Inflammatory macrophage (primary cell): ENCODE data around the gene KCNT2.

Experiments
- DNase-seq, 2 donors: peaks; one replicate each; pipeline ENCODE4 v3.0.0-alpha.2; 2020 to 2022

Gene KCNT2

DNA sequence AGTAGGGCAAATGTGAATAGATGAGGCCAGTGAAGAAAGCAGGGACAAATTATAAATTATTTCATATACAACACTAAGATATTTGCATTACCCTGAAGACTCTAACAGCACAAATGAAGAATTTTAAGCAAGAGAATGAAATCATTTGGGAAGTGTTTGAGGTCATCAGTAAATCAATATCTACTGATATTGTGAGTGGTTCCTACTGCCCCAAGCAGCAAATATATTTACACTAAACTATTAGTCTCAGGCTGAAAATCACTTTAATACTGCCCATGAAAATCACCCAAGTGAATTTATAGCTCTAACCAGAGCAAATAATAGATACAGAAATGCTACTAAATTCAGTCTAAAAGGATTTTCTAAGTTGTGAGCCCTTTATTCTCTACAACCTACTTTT, 163.6 kb downstream of the KCNT2 start:
- DNase-seq: no peak

- no peak for DNase-seq
These were observed 165.9 kb downstream of the KCNT2 start for GRCh38 chr1:196442366-196442765.

- DNase-seq: no peak
These were observed 167.5 kb downstream of the KCNT2 start for GRCh38 chr1:196440711-196441110.

GRCh38 chr1:196438329-196438728, 169.9 kb downstream of the KCNT2 start:
- DNase-seq: no peak

- no peak for DNase-seq
These were observed 170.6 kb downstream of the KCNT2 start for GRCh38 chr1:196437671-196438070.

- DNase-seq: no peak
These were observed 175.2 kb downstream of the KCNT2 start for GRCh38 chr1:196433000-196433399.

GRCh38 chr1:196427976-196428734, 180.1 kb downstream of the KCNT2 start:
- no peak for DNase-seq

- DNase-seq: no peak
These were observed 182.7 kb downstream of the KCNT2 start for GRCh38 chr1:196425513-196425912.

DNA sequence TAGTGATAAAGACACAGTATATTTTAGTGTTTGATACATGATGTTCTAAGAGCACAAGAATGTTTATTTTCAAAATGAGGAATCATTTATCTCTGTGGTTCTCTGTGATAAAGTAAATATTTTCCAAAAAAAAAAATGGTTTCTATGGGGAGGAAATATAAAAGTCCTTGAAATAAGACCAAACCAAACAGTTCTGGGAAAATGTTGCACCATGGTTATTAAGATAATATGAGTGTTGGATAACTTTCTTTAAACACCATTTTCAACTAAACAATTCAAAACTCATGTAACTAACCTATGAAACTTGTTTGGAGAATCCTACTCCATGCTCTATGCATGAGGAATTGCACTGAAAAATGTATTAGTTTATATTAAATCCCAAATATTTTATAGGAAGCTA, 184.6 kb downstream of the KCNT2 start:
- no peak for DNase-seq

DNA sequence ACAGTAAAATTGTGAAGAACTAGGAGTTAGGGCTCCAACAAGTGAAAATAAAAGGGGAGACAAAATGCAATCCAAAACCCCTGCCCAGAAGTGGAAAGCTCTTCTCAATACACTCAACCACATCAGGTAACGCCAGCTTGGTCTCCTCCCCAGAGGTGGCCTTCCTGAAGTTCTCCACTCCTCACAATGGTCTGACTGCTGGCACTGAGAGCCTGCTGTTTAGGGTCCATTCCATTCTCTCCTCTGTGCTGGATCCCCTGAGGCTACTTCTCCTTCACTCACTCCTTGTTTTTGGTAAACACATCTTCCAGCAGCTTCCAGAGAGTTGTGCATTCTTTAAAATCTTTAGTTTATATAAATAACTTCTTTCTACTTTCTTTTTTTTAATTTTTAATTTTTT, 189.5 kb downstream of the KCNT2 start:
- no peak for DNase-seq

GRCh38 chr1:196415978-196416377, 192.3 kb downstream of the KCNT2 start:
- no peak for DNase-seq

- DNase-seq: no peak
These were observed 195.9 kb downstream of the KCNT2 start for GRCh38 chr1:196412326-196412725.

- DNase-seq: no peak
These were observed 197.5 kb downstream of the KCNT2 start for GRCh38 chr1:196410768-196411167.

- no peak for DNase-seq
These were observed 198.7 kb downstream of the KCNT2 start for GRCh38 chr1:196409586-196409985.

- DNase-seq: no peak
These were observed 200.7 kb downstream of the KCNT2 start for GRCh38 chr1:196407358-196408051.

DNA sequence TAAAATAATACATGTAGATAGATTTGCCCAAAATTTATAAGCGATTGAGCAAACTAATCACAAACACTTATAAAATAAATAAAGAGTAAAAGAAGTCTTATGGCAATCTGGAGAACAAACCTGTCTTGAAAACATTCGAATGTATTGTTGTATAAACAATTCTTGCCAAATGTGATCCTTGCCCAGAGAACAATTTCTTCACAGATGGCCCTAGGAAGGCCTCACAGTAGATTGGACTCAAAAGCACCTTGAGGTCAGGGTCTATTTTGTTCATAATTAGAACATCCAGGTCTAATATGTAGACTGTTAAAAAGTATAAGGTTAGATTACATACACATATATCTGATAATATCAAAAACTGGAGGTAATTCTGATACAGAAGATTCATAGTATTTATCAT, 202.4 kb downstream of the KCNT2 start:
- DNase-seq: no peak

DNA sequence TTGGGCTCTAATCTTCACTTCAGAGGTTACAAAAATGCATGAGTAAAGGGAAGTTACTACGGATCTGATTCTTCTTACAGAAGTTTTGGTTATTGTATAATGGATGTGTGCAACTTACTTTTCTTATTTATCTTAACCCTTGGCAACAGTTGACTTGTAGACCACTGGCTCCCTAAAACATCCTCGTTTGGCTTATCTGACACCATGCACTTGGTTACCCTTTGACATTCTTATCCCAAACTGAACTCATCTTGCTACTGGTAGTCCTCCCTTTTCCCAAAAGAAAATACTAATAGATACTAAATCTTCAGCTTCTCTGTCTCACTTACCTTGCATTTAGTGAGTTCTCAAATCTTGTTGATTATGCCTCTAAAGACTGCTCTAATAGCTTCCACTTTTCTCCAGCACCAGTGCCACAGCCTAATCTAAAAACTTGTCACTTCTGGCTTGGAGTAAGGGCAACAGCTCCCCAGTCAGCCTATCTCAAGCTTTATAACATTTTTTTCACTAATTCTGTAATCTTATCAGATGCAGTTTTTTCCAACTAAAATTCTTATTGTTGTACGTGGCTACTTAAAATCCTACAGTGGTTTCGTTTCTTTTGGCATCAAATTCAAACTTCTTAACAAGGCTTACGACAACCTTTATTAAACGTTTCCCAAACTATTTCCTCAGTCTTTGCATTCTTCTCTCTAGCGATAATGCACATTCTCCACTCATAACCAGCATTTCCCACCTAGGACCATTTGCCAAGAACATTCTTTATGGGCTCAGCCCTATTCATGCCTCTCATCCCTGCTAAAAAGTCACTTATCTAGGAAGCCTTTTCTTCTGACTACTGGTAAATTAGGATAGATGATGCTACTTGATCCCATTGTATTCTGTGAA, 204.2 kb downstream of the KCNT2 start:
- DNase-seq: no peak

DNA sequence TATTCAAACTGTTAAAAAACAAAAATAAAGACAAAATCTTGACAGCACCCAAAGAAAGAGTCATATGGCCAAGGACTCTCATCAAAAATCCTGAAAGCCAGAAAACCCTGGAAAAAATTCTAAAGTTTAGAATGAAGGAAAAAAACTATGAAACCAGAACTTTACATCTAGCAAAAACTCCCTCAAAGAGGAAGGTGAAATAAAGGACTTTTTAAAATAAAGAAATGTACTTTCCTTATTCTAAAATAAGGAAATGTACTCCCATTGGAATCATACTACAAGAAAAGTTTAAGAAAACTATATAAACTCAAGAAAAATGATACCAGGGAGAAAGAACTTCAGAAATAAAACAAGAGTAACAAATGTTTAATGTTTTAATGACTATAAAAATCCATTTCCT, 206.3 kb downstream of the KCNT2 start:
- no peak for DNase-seq

GRCh38 chr1:196401452-196401833, 206.8 kb downstream of the KCNT2 start:
- no peak for DNase-seq

GRCh38 chr1:196400478-196401451, 207.5 kb downstream of the KCNT2 start:
- peak; percentile 2 for DNase-seq

DNA sequence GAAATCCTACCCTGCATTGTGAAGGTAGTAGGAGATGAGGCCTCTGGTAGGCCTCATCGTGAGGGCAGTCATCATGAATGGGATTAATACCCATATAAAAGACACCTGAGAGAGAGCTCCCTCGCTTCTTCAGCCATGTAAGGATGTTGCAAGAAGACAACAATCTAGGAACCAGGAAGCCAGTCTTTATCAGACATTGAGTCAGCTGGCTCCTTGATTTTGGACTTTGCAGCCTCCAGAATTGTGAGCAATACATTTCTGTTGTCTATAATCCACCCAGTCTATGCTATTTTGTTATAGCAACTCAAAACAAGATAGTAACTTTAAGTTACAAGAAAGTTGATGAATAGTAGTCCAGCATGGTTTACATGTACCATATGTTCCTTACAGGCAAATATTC, 208.5 kb downstream of the KCNT2 start:
- no peak for DNase-seq

- DNase-seq: no peak
These were observed 214.5 kb downstream of the KCNT2 start for GRCh38 chr1:196393742-196394141.
